ENCODE measurements around the gene CYP2W1. TPM values are rescaled to one million over a fixed set of nuclear protein-coding genes. Genes with fewer than 3 reads are reported as not detected.

Gene CYP2W1
- total RNA-seq, 3 donors from 2014 or later, result 0.47 to 2.3 (median 2.1) TPM

GRCh38 chr7:978416-979091, 4.4 kb upstream of the CYP2W1 start:
- Histone ChIP-seq H3K9me3 (no peaks in the 10 kb centered on the region), H3K4me3 (no peak overlapping the region), H3K4me1 (ENCODE audit: low read depth) (peaks cover 33% of the 10 kb centered on the region), H3K36me3 (ENCODE audit: low read depth) (no peaks in the 10 kb centered on the region)
- DNase-seq, result no peak
- intact Hi-C loops (cut with DNase I, micrococcal nuclease), result no loop called here
- TF ChIP-seq, protein P1, sequence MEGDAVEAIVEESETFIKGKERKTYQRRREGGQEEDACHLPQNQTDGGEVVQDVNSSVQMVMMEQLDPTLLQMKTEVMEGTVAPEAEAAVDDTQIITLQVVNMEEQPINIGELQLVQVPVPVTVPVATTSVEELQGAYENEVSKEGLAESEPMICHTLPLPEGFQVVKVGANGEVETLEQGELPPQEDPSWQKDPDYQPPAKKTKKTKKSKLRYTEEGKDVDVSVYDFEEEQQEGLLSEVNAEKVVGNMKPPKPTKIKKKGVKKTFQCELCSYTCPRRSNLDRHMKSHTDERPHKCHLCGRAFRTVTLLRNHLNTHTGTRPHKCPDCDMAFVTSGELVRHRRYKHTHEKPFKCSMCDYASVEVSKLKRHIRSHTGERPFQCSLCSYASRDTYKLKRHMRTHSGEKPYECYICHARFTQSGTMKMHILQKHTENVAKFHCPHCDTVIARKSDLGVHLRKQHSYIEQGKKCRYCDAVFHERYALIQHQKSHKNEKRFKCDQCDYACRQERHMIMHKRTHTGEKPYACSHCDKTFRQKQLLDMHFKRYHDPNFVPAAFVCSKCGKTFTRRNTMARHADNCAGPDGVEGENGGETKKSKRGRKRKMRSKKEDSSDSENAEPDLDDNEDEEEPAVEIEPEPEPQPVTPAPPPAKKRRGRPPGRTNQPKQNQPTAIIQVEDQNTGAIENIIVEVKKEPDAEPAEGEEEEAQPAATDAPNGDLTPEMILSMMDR (IDR thresholded peaks at IDR 0.05), result no peak
- no peak for ATAC-seq

DNA sequence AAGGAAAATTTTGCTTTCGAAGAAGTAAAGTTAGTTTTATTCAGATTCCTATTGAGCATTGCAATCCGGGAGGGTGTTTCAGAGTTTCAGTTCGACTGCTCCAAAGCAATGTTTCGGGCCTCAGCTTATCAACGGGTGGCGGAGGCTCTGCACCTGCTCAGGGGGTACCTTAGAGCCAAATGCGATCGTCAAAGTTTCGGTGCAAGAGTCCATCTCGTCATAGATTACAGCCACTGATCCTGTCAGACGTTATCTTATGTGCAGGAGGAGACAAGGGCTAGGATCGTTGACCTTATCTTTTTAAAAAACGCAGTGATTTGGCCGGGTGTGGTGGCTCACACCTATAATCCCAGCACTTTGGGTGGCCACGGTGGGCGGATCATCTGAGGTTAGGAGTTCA, 3.8 kb upstream of the CYP2W1 start:
- ATAC-seq, result no peak
- H3K4me1 ChIP-seq (ENCODE audit: low read depth), result peaks cover 27% of the 10 kb centered on the region
- H3K4me3 ChIP-seq, result no peak overlapping the region
- no peaks in the 10 kb centered on the region for H3K9me3 ChIP-seq
- H3K36me3 ChIP-seq (ENCODE audit: low read depth), result no peaks in the 10 kb centered on the region
- no peak for DNase-seq
- TF ChIP-seq, protein P1 (IDR thresholded peaks at IDR 0.05), result no peak
- intact Hi-C loops (cut with DNase I, micrococcal nuclease), result no loop called here

- intact Hi-C loops (cut with DNase I, micrococcal nuclease), result no loop called here
Observed at GRCh38 chr7:979886-980571, 3.0 kb upstream of the CYP2W1 start.

GRCh38 chr7:981793-982510, 1.0 kb upstream of the CYP2W1 start:
- H3K4me3 ChIP-seq, result no peak overlapping the region
- H3K36me3 ChIP-seq (ENCODE audit: low read depth), result no peaks in the 10 kb centered on the region
- H3K4me1 ChIP-seq (ENCODE audit: low read depth), result peaks cover 11% of the 10 kb centered on the region
- TF ChIP-seq, protein P1 (IDR thresholded peaks at IDR 0.05), result no peak
- DNase-seq (peak in 2 of 3 donors; percentile 57 to 76), ATAC-seq (peak; percentile 34)
- H3K9me3 ChIP-seq, result no peaks in the 10 kb centered on the region
- intact Hi-C loops (cut with DNase I, micrococcal nuclease), result no loop called here

More at GRCh38 chr7:979886-980571, 3.0 kb upstream of the CYP2W1 start:
- no peak for DNase-seq
- Histone ChIP-seq H3K9me3 (no peaks in the 10 kb centered on the region), H3K4me1 (ENCODE audit: low read depth) (peaks cover 26% of the 10 kb centered on the region), H3K4me3 (no peak overlapping the region), H3K36me3 (ENCODE audit: low read depth) (no peaks in the 10 kb centered on the region)
- no peak for ATAC-seq
- TF ChIP-seq, protein P1 (IDR thresholded peaks at IDR 0.05), result no peak

- Histone ChIP-seq H3K9me3 (no peaks in the 10 kb centered on the region), H3K4me3 (no peak overlapping the region), H3K36me3 (ENCODE audit: low read depth) (no peaks in the 10 kb centered on the region), H3K4me1 (ENCODE audit: low read depth) (peaks cover 8% of the 10 kb centered on the region)
- DNase-seq (no peak), ATAC-seq (peak; percentile 2)
- intact Hi-C loops (cut with DNase I, micrococcal nuclease), result no loop called here
- TF ChIP-seq, protein P1 (IDR thresholded peaks at IDR 0.05), result no peak
Observed at GRCh38 chr7:982511-983003, 424 bp upstream of the CYP2W1 start.
